SU-DHL-6 (cell line): ENCODE results near the gene KLC4.

Experiments
- H2AFZ ChIP-seq: fragments of 200-600 bp; sonication (generic); 2 replicates; pipeline ENCODE4 v1.6.1; 2014; ENCODE audit warnings: low read depth, mild to moderate bottlenecking, moderate library complexity, mixed read lengths, antibody characterized with exemption, low read length; ENCODE audit not compliant: severe bottlenecking
- H3F3A ChIP-seq: fragments of 200-600 bp; shearing (Covaris generic); 2 replicates; pipeline ENCODE4 v1.6.0; 2016; ENCODE audit warnings: antibody characterized with exemption, mild to moderate bottlenecking; ENCODE audit not compliant: insufficient read depth
- H3K27ac ChIP-seq: fragments of 200-600 bp; sonication (generic); 2 replicates; pipeline ENCODE4 v1.5.1; 2016; ENCODE audit warnings: low read depth, mild to moderate bottlenecking, low read length, moderate library complexity, mixed read lengths
- H3K27me3 ChIP-seq: fragments of 200-600 bp; sonication (generic), shearing (Covaris generic); 2 replicates; pipeline ENCODE4 v1.6.0; 2014; ENCODE audit warnings: mild to moderate bottlenecking, low read length
- H3K36me3 ChIP-seq: fragments of 200-600 bp; sonication (generic); 2 replicates; pipeline ENCODE4 v1.6.1; 2014; ENCODE audit warnings: mild to moderate bottlenecking, low read length, mixed read lengths
- H3K4me2 ChIP-seq: fragments of 300-600, 200-600 bp; shearing (Covaris generic), sonication (generic); 2 replicates; pipeline ENCODE4 v1.6.0; 2014; ENCODE audit warnings: low read length, low read depth, mild to moderate bottlenecking; ENCODE audit not compliant: poor library complexity, severe bottlenecking
- H3K4me3 ChIP-seq: fragments of 200-600 bp; sonication (generic); 2 replicates; pipeline ENCODE4 v1.5.1; 2014; ENCODE audit warnings: antibody characterized with exemption, low read length, mild to moderate bottlenecking, mixed read lengths; ENCODE audit not compliant: insufficient read depth, poor library complexity, severe bottlenecking
- H3K79me2 ChIP-seq: fragments of 200-600 bp; sonication (generic); 2 replicates; pipeline ENCODE4 v1.6.1; 2014; ENCODE audit warnings: mild to moderate bottlenecking, low read length, moderate library complexity; ENCODE audit not compliant: insufficient read depth
- H3K9ac ChIP-seq: fragments of 200-600 bp; sonication (generic); 2 replicates; pipeline ENCODE4 v1.7.0; 2014; ENCODE audit warnings: mild to moderate bottlenecking, low read length
- H3K9me2 ChIP-seq: fragments of 200-600 bp; sonication (generic); replicated peaks from 2 replicates; pipeline ENCODE4 v1.6.1; 2014; ENCODE audit warnings: low read length; ENCODE audit not compliant: insufficient read depth
- H3K9me3 ChIP-seq: fragments of 200-600 bp; sonication (generic); 2 replicates; pipeline ENCODE4 v1.6.1; 2014; ENCODE audit warnings: low read length, mixed read lengths; ENCODE audit not compliant: insufficient read depth
- H4K20me1 ChIP-seq: fragments of 200-600 bp; sonication (generic); 2 replicates; pipeline ENCODE4 v1.6.1; 2014; ENCODE audit warnings: low read depth, mild to moderate bottlenecking, antibody characterized with exemption, low read length, moderate library complexity, mixed read lengths
- CTCF ChIP-seq: fragments of 200-600 bp; sonication (generic); IDR thresholded peaks from one replicate; pipeline ENCODE4 v1.5.1; 2017; ENCODE audit warnings: antibody characterized with exemption, mild to moderate bottlenecking, low read length, moderate library complexity; ENCODE audit not compliant: insufficient read depth, poor library complexity, severe bottlenecking
- EZH2phosphoT487 ChIP-seq: fragments of 200-600 bp; sonication (generic), shearing (Covaris generic); conservative IDR thresholded peaks from 2 replicates; pipeline ENCODE4 v1.6.1; 2018; ENCODE audit warnings: mild to moderate bottlenecking, antibody characterized with exemption, low read length, moderate library complexity, mixed read lengths

The KLC4 gene

GRCh38 chr6:43020052-43020705 lies 39.3 kb upstream of the KLC4 start:
- Histone ChIP-seq H3K9me3 (no peaks in the 10 kb centered on the region), H3K27me3 (no peaks in the 10 kb centered on the region), H3K27ac (no peak overlapping the region), H3F3A (peaks cover 19% of the 10 kb centered on the region), H3K4me2 (no peak overlapping the region), H3K9ac (0 out of 2 replicates have a peak overlapping the region, but pooled peaks have one; percentile 91), H3K9me2 (no peaks in the 10 kb centered on the region), H3K79me2 (peaks cover 53% of the 10 kb centered on the region), H2AFZ (no peak overlapping the region), H4K20me1 (no peaks in the 10 kb centered on the region), H3K36me3 (peaks cover 8% of the 10 kb centered on the region; the same call in 1 of the 2 replicates), H3K4me3 (no peak overlapping the region)
- no peak for TF ChIP-seq EZH2phosphoT487
- TF ChIP-seq CTCF: no peak

- Histone ChIP-seq H3K9me3 (no peaks in the 10 kb centered on the region), H3K9ac (peak overlapping the region; percentile 91), H3K27me3 (no peaks in the 10 kb centered on the region), H3F3A (peaks cover 20% of the 10 kb centered on the region), H3K27ac (peak overlapping the region; percentile 85), H4K20me1 (no peaks in the 10 kb centered on the region), H3K36me3 (peaks cover 10% of the 10 kb centered on the region), H3K4me3 (peak overlapping the region; percentile 93), H3K9me2 (no peaks in the 10 kb centered on the region), H3K79me2 (peaks cover 47% of the 10 kb centered on the region), H2AFZ (peak overlapping the region; percentile 71), H3K4me2 (peak overlapping the region; percentile 66)
- no peak for TF ChIP-seq EZH2phosphoT487
- no peak for TF ChIP-seq CTCF
These were observed 38.6 kb upstream of the KLC4 start for GRCh38 chr6:43020847-43021246.

GRCh38 chr6:43021270-43022047 lies 38.0 kb upstream of the KLC4 start, which contains the start of gene RRP36:
TSS of gene RRP36 (plus strand) at chr6:43021623. CDS start at chr6:43021655, 32 bp downstream.
- Histone ChIP-seq H3K27ac (peak within 1 kb of the TSS; percentile 85), H3K9me3 (no peaks in the 10 kb centered on the region), H3K4me3 (peak within 1 kb of the TSS; percentile 93), H3F3A (peaks cover 24% of the 10 kb centered on the region), H3K9me2 (no peaks in the 10 kb centered on the region), H4K20me1 (no peaks in the 10 kb centered on the region), H3K79me2 (peaks cover 41% of the 10 kb centered on the region), H3K36me3 (peaks cover 14% of the 10 kb centered on the region), H2AFZ (peak within 1 kb of the TSS; percentile 71), H3K27me3 (no peaks in the 10 kb centered on the region), H3K9ac (peak within 1 kb of the TSS; percentile 91), H3K4me2 (peak within 1 kb of the TSS; percentile 66)
- no peak for TF ChIP-seq CTCF
- no peak for TF ChIP-seq EZH2phosphoT487
